K562 (cell line): ENCODE results near the gene SLC7A4. TPM values are rescaled to one million over a fixed set of nuclear protein-coding genes. Genes with fewer than 3 reads are reported as not detected.

Source experiments
- CHAMP1 ChIP-seq: fragments of 450-650 bp; IDR thresholded peaks from 2 replicates; pipeline ENCODE4 v1.6.1; 2016; ENCODE audit warnings: mild to moderate bottlenecking
- ELK3 ChIP-seq: fragments of 450-650 bp; formaldehyde crosslinking; IDR thresholded peaks from 2 replicates; pipeline ENCODE4 v1.4.0; 2020; ENCODE audit warnings: mild to moderate bottlenecking
- KDM4B ChIP-seq, 2 experiments: fragments of 450-650 bp in 1 of 2; sonication (generic) in 1 of 2; IDR thresholded peaks; 2 replicates each; pipeline ENCODE4 v1.6.1; 2016 to 2017; ENCODE audit warnings: borderline replicate concordance in 2 of 2, antibody characterized with exemption in 1 of 2, low read depth in 1 of 2, mild to moderate bottlenecking in 1 of 2
- SMAD4 ChIP-seq: fragments of 250-450 bp; sonication (Bioruptor Pico); conservative IDR thresholded peaks from 2 replicates; pipeline ENCODE4 v1.8.0; 2021; ENCODE audit warnings: inconsistent platforms, mild to moderate bottlenecking, moderate library complexity
- SP2 ChIP-seq: IDR thresholded peaks from 2 replicates; pipeline ENCODE4 v1.6.1; 2011; ENCODE audit warnings: mild to moderate bottlenecking, low read depth, low read length, moderate library complexity; ENCODE audit not compliant: poor library complexity, severe bottlenecking; ENCODE audit errors: extremely low read depth
- TSHZ1 ChIP-seq: fragments of 250-450 bp; sonication (Bioruptor Pico); IDR thresholded peaks from 2 replicates; pipeline ENCODE4 v1.4.0; 2020; ENCODE audit warnings: mild to moderate bottlenecking, moderate library complexity
- ZBTB40 ChIP-seq, 2 experiments: fragments of 450-650 bp in 1 of 2; sonication (generic) in 1 of 2; formaldehyde crosslinking in 1 of 2; IDR thresholded peaks; 2 replicates each; pipeline versions ENCODE4 v1.7.1 to v1.9.0; 2016 to 2022; ENCODE audit warnings: inconsistent platforms in 1 of 2, mild to moderate bottlenecking in 1 of 2, missing genetic modification reagents in 1 of 2
- ZEB2 ChIP-seq: fragments of 450-650 bp; IDR thresholded peaks from 2 replicates; pipeline ENCODE4 v1.6.1; 2016
- ZNF263 ChIP-seq: sonication (generic); formaldehyde crosslinking; IDR thresholded peaks from 2 replicates; pipeline ENCODE4 v1.8.0; 2022; ENCODE audit warnings: mild to moderate bottlenecking, missing genetic modification reagents, borderline replicate concordance
- polyA plus RNA-seq, 8 experiments: library from polyadenylated mRNA; depleted of rRNA in 4 of 8; stranded (reverse) in 5 of 8; unstranded in 3 of 8; fragments of >200 nt; fragmentation: Nextera tagmentation in 2 of 8; fragmentation: Illumina TruSeq in 1 of 8; extraction: Ambion mirVana in 2 of 8; extraction: Trizol in 1 of 8; gene quantifications; 2 replicates each; pipeline versions ENCODE4 v1.2.1 to v1.2.3, GENCODE V29; 2011 to 2014; ENCODE audit warnings: inconsistent platforms in 1 of 8, missing spikeins in 1 of 8
- total RNA-seq, 7 experiments: library from RNA; depleted of rRNA in 6 of 7; stranded (reverse); fragments of >200 nt in 6 of 7; fragmentation: Illumina TruSeq in 2 of 7; extraction: Trizol in 2 of 7; gene quantifications; 2 replicates each; pipeline versions ENCODE4 v1.2.1 to v1.2.3, GENCODE V29; 2011 to 2021; ENCODE audit warnings: low replicate concordance in 1 of 7

The SLC7A4 gene
- total and polyA plus RNA-seq, 9 of the 15 experiments (the other 6 are each of a cell fraction or from before 2014, with no cell fraction given), result not detected

- TF ChIP-seq CHAMP1, result no peak
- no peak for TF ChIP-seq SP2
- TF ChIP-seq ZBTB40 (IDR thresholded peaks at IDR 0.05), result no peak
- no peak for TF ChIP-seq ZBTB40 (CRISPR knock-in tag; IDR thresholded peaks at IDR 0.05)
- TF ChIP-seq SMAD4 (CRISPR knock-in tag), result no peak; the same call in 1 of the 2 replicates
- 0 out of 2 replicates have a peak, but pooled peaks have one; percentile 60 for TF ChIP-seq ZEB2
- TF ChIP-seq ZNF263 (CRISPR knock-in tag), result no peak
- TF ChIP-seq ELK3 (CRISPR knock-in tag), result no peak
- TF ChIP-seq TSHZ1 (CRISPR knock-in tag), result 0 out of 2 replicates have a peak, but pooled peaks have one; percentile 60
- peak in 1 of 2 experiments; percentile 66; a peak in 1 of 4 replicates for TF ChIP-seq KDM4B (IDR thresholded peaks at IDR 0.05; ENCODE audit: borderline replicate concordance in 2 of 2, low read depth in 1 of 2)
Measured at GRCh38 chr22:21055880-21056319, 23.5 kb upstream of the SLC7A4 start (continued).
